Prostate gland (tissue), 2 donors: ENCODE measurements around the gene SMIM29. TPM values are rescaled to one million over a fixed set of nuclear protein-coding genes. Genes with fewer than 3 reads are reported as not detected.
"Not testable (repeated sequence)": the region's sequence is repeated elsewhere in the genome, so short reads cannot be mapped to it uniquely, and the experiment has no call there.

Experiments
- DNase-seq: peaks from one replicate; pipeline ENCODE4 v3.0.0-alpha.2; 2019; ENCODE audit warnings: low spot score
- H3K27ac ChIP-seq, 2 donors: fragments of 200-600 bp; sonication (generic); 2 replicates each; pipeline ENCODE4 v1.5.1; 2017 to 2019
- H3K27me3 ChIP-seq: fragments of 200-600 bp; sonication (generic); replicated peaks from 2 replicates; pipeline ENCODE4 v1.5.1; 2019; ENCODE audit not compliant: insufficient read depth
- H3K36me3 ChIP-seq, 2 donors: fragments of 200-600 bp; sonication (generic); 1 replicate in 1 of 2; 2 replicates in 1 of 2; pipeline versions ENCODE4 v1.5.1 to v1.8.1; 2017 to 2019
- H3K4me1 ChIP-seq: fragments of 200-600 bp; sonication (generic); replicated peaks from 2 replicates; pipeline ENCODE4 v1.5.1; 2019
- H3K4me3 ChIP-seq, 2 donors: fragments of 200-600 bp; sonication (generic); 2 replicates each; pipeline ENCODE4 v1.5.1; 2017 to 2019
- H3K9me3 ChIP-seq: fragments of 200-600 bp; sonication (generic); 2 replicates; pipeline ENCODE4 v1.5.1; 2017
- CTCF ChIP-seq, 4 experiments: fragments of 200-600 bp in 2 of 4; fragments of 450-650 bp in 2 of 4; sonication (generic) in 2 of 4; IDR thresholded peaks; 1 replicate in 3 of 4; 2 replicates in 1 of 4; pipeline ENCODE4 v1.5.1; 2016 to 2019; ENCODE audit warnings: antibody characterized with exemption in 4 of 4, mild to moderate bottlenecking in 2 of 4, moderate library complexity in 2 of 4
- POLR2A ChIP-seq: fragments of 450-650 bp; IDR thresholded peaks from one replicate; pipeline ENCODE4 v1.6.1; 2016; ENCODE audit warnings: antibody characterized with exemption, mild to moderate bottlenecking
- POLR2AphosphoS5 ChIP-seq: sonication (generic); formaldehyde crosslinking; IDR thresholded peaks from one replicate; pipeline ENCODE4 v1.6.1; 2017; ENCODE audit warnings: antibody characterized with exemption
- WGBS: methylation state at CpG from one replicate; pipeline ENCODE4 v1.1.5; 2018; 5-methylcytosine and 5-hydroxymethylcytosine counted together
- intact Hi-C: fragments of 100-400 bp; cut with DNase I; formaldehyde crosslinking; loops from one replicate; pipeline ENCODE4 v1.14.2; 2022
- total RNA-seq, 2 donors: library from RNA; depleted of rRNA; stranded (reverse); fragments of >200 nt; gene quantifications; one replicate each; pipeline ENCODE4 v1.1.0, GENCODE V29; 2016

The SMIM29 gene
- total RNA-seq, 2 donors from 2014 or later: 25.9 to 41.6 TPM

GRCh38 chr6:34275128-34275804 lies 26.5 kb upstream of the SMIM29 start:
- no peaks in the 10 kb centered on the region for H3K27me3 ChIP-seq
- 85% methylated on average over 3 of the region's 3 CpGs for WGBS
- no peak for DNase-seq
- H3K9me3 ChIP-seq: no peaks in the 10 kb centered on the region
- no peak overlapping the region for H3K4me3 ChIP-seq
- no peaks in the 10 kb centered on the region for H3K4me1 ChIP-seq
- TF ChIP-seq CTCF (IDR thresholded peaks at IDR 0.05) (no peak), POLR2AphosphoS5 (no peak), POLR2A (no peak)
- H3K36me3 ChIP-seq: no peaks in the 10 kb centered on the region
- intact Hi-C loops: no loop called here
- H3K27ac ChIP-seq: no peak overlapping the region

GRCh38 chr6:34274129-34274528 lies 25.3 kb upstream of the SMIM29 start:
- H3K4me3 ChIP-seq: no peak overlapping the region
- H3K4me1 ChIP-seq: no peaks in the 10 kb centered on the region
- 100% methylated on average over 1 of the region's 1 CpG for WGBS
- H3K36me3 ChIP-seq: no peaks in the 10 kb centered on the region
- intact Hi-C loops: no loop called here
- no peaks in the 10 kb centered on the region for H3K9me3 ChIP-seq
- H3K27me3 ChIP-seq: no peaks in the 10 kb centered on the region
- no peak for DNase-seq
- TF ChIP-seq POLR2AphosphoS5: no peak
- no peak for TF ChIP-seq POLR2A
- no peak for TF ChIP-seq CTCF (IDR thresholded peaks at IDR 0.05)
- no peak overlapping the region for H3K27ac ChIP-seq

- Histone ChIP-seq H3K4me1 (no peaks in the 10 kb centered on the region), H3K27ac (no peak overlapping the region), H3K36me3 (no peaks in the 10 kb centered on the region), H3K4me3 (no peak overlapping the region), H3K9me3 (no peaks in the 10 kb centered on the region), H3K27me3 (no peaks in the 10 kb centered on the region)
- WGBS: 85% methylated on average over 3 of the region's 3 CpGs
- no peak for DNase-seq
- TF ChIP-seq CTCF (IDR thresholded peaks at IDR 0.05): no peak
- no peak for TF ChIP-seq POLR2AphosphoS5
- TF ChIP-seq POLR2A: no peak
- intact Hi-C loops: no loop called here
Observed at GRCh38 chr6:34273242-34273805, 24.5 kb upstream of the SMIM29 start.

GRCh38 chr6:34272013-34272926 lies 23.5 kb upstream of the SMIM29 start:
- H3K4me1 ChIP-seq: no peaks in the 10 kb centered on the region

GRCh38 chr6:34269658-34270341 lies 21.0 kb upstream of the SMIM29 start:
- WGBS: 85% methylated on average over 17 of the region's 17 CpGs
- DNase-seq, H3K27ac ChIP-seq, H3K27me3 ChIP-seq, H3K36me3 ChIP-seq, H3K9me3 ChIP-seq, H3K4me1 ChIP-seq, intact Hi-C loops, H3K4me3 ChIP-seq: not testable (repeated sequence)

More at GRCh38 chr6:34272013-34272926, 23.5 kb upstream of the SMIM29 start:
- Histone ChIP-seq H3K4me3 (no peak overlapping the region), H3K36me3 (no peaks in the 10 kb centered on the region), H3K27ac (no peak overlapping the region), H3K9me3 (no peaks in the 10 kb centered on the region), H3K27me3 (no peaks in the 10 kb centered on the region)
- intact Hi-C loops: no loop called here
- TF ChIP-seq CTCF (IDR thresholded peaks at IDR 0.05): no peak
- DNase-seq: no peak
- WGBS: 85% methylated on average over 13 of the region's 13 CpGs

GRCh38 chr6:34269132-34269531 lies 20.3 kb upstream of the SMIM29 start:
- H3K27ac ChIP-seq, H3K9me3 ChIP-seq, H3K27me3 ChIP-seq, intact Hi-C loops, H3K4me3 ChIP-seq, H3K36me3 ChIP-seq, DNase-seq, H3K4me1 ChIP-seq: not testable (repeated sequence)
- WGBS: 96% methylated on average over 17 of the region's 25 CpGs
